ENCODE measurements around the gene XPOT.

The XPOT gene

DNA sequence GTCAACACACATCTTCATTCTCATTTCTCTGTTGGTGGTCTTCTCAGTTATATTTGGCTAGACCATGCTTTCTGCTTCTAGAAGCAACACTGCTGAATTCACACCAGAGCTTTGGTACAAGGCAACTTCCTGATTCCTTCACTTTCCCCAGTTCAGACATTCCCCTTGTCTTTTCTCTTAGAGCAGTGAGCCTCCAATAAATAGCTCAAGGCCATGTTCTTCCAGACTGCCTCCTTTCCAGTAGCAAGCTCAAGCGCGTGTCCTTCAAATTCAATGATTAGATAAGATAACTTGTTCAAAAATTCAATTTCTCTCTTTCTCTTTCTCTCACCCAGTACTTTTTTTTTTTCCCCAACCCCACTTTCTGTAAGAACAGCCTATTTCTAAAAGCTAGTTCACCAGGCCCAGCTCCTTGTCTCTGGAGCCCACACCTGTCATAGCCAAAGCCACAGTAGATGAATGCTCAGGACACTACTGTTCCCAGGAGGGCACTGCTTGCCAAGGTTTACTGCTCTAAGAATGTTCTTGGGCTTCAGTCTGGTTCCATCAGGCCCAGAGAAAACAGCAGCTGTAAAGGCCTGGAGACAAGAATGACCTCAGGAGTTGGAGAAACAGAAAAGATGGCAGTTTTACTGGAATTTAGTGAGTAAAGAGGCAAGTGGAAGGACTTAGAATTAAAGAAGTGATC is 65.4 kb downstream of the XPOT start:
- Mint-ChIP-seq H3K36me3 (peaks cover 13% of the 10 kb centered on the region), H3K27me3 (no peaks in the 10 kb centered on the region), H3K4me3 (no peak overlapping the region), H3K4me1 (ENCODE audit: low read depth) (no peaks in the 10 kb centered on the region), H3K27ac (no peak overlapping the region), H3K9me3 (ENCODE audit: low read depth) (no peaks in the 10 kb centered on the region)

DNA sequence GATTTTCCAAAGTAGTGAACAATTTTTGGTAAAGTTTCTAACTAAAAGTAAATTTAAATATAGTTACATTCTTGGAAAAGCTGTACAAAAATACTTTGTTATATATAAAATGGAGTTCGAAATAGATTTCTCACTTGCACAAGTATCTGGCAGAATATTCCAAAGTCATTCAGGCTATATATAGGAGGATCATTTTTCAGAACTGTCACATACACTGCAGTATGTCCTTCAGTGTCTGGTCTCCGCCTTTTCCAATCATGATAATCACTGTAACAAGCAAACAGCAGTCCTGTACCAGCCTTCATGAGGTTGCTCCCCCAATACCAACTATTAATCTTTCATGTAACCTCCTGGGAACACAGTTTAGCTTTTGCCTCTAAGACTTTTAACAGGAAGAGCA is 66.3 kb downstream of the XPOT start:
- no peaks in the 10 kb centered on the region for H3K4me1 Mint-ChIP-seq (ENCODE audit: low read depth)
- no peak overlapping the region for H3K4me3 Mint-ChIP-seq
- H3K36me3 Mint-ChIP-seq: peaks cover 15% of the 10 kb centered on the region
- no peaks in the 10 kb centered on the region for H3K27me3 Mint-ChIP-seq
- no peak overlapping the region for H3K27ac Mint-ChIP-seq
- no peaks in the 10 kb centered on the region for H3K9me3 Mint-ChIP-seq (ENCODE audit: low read depth)

DNA sequence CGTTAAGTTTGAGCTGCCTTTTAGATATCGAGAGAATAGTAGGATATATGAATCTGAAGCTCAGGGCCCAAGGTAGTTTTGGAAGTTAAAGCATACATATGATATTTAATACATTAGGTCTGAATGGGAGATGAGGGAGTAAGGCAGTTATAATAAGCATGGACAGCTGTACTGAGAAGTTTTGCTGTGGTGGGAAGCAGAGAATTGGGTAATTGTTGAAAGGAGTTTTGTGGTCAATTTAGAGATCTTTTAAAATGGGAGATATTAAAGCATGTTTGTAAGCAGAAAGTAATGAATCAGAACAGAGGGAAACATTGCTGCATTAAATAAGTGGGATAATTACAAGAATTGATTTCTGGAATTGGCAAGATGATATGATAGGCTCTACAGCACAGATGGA is 69.0 kb downstream of the XPOT start:
- no peaks in the 10 kb centered on the region for H3K9me3 Mint-ChIP-seq (ENCODE audit: low read depth)
- H3K36me3 Mint-ChIP-seq: peaks cover 22% of the 10 kb centered on the region
- no peak overlapping the region for H3K27ac Mint-ChIP-seq
- no peak overlapping the region for H3K4me3 Mint-ChIP-seq
- no peaks in the 10 kb centered on the region for H3K27me3 Mint-ChIP-seq
- H3K4me1 Mint-ChIP-seq (ENCODE audit: low read depth): no peaks in the 10 kb centered on the region

DNA sequence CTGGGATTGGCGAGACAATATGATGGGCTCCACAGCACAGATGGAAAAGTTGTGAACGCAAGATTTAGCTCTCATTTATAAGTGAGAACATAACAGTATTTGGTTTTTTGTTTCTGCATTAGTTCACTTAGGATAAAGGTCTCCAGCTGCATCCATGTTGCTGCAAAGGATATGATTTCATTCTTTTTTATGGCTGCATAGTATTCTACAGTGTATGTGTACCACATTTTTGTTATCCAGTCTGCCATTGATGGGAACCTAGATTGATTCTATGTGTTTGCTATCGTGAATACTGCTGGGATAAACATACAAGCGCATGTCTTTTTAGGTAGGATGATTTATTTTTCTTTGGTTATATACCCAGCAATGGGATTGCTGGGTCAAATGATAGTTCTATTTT is 71.3 kb downstream of the XPOT start:
- Mint-ChIP-seq H3K9me3 (ENCODE audit: low read depth) (no peaks in the 10 kb centered on the region), H3K4me3 (no peak overlapping the region), H3K27ac (no peak overlapping the region), H3K4me1 (ENCODE audit: low read depth) (no peaks in the 10 kb centered on the region), H3K36me3 (peaks cover 26% of the 10 kb centered on the region), H3K27me3 (no peaks in the 10 kb centered on the region)

DNA sequence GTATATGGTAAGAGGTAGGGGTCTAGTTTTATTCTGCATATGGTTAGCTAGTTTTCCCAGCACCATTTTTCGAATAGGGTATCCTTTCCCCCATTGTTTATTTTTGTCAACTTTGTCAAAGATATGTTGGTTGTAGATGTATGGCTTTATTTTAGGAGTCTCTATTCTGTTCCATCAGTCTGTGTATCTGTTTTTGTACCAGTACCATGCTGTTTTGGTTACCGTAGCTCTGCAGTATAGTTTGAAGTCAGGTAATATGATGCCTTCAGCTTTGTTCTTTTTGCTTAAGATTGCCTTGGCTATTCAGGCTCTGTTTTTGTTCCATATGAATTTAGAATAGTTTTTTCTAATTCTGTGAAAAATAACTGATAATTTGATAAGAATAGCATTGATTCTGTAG is 72.7 kb downstream of the XPOT start:
- no peaks in the 10 kb centered on the region for H3K9me3 Mint-ChIP-seq (ENCODE audit: low read depth)
- H3K4me3 Mint-ChIP-seq: no peak overlapping the region
- no peaks in the 10 kb centered on the region for H3K27me3 Mint-ChIP-seq
- peaks cover 21% of the 10 kb centered on the region for H3K36me3 Mint-ChIP-seq
- no peak overlapping the region for H3K27ac Mint-ChIP-seq
- H3K4me1 Mint-ChIP-seq (ENCODE audit: low read depth): no peaks in the 10 kb centered on the region

DNA sequence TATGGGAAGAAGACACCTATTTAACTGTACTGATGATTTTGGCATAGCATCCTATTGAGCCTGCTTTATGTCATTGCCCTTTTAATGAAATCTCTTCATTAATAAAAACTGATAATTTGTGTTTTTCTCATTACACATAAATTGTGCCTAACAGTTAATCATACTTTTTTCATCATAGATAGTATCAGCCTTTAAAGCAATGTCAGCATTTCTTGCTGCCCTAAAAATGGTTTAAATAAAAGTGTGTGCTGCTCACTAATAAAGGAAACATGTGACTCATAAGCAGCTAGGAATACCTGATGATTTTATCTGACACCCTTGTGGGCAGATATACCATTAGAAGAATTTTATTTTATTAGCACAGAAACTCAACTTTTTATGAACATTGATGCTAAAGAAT is 74.5 kb downstream of the XPOT start:
- H3K9me3 Mint-ChIP-seq (ENCODE audit: low read depth): no peaks in the 10 kb centered on the region
- peaks cover 25% of the 10 kb centered on the region for H3K36me3 Mint-ChIP-seq
- H3K27ac Mint-ChIP-seq: no peak overlapping the region
- no peaks in the 10 kb centered on the region for H3K27me3 Mint-ChIP-seq
- H3K4me1 Mint-ChIP-seq (ENCODE audit: low read depth): no peaks in the 10 kb centered on the region
- H3K4me3 Mint-ChIP-seq: no peak overlapping the region

DNA sequence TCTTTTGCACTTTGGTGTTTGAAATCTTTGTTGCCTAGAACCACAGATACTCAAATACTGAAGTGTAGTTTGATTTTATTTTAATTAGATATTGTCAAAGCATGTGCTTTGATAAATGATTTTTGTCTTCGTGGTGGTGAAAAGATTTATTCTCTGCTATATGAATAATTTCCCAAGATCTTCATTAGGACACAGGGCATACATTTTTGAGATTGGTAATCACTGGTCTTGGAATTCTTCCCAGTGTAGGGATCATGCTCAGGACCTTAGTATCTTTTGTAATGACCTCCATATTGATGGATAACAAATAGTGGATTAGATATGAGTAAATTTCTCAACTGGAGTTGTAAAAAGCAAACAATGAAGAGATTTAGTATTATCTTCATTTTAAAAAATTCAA is 76.0 kb downstream of the XPOT start:
- Mint-ChIP-seq H3K9me3 (ENCODE audit: low read depth) (no peaks in the 10 kb centered on the region), H3K4me3 (no peak overlapping the region), H3K36me3 (peaks cover 25% of the 10 kb centered on the region), H3K27ac (no peak overlapping the region), H3K27me3 (no peaks in the 10 kb centered on the region), H3K4me1 (ENCODE audit: low read depth) (no peaks in the 10 kb centered on the region)

DNA sequence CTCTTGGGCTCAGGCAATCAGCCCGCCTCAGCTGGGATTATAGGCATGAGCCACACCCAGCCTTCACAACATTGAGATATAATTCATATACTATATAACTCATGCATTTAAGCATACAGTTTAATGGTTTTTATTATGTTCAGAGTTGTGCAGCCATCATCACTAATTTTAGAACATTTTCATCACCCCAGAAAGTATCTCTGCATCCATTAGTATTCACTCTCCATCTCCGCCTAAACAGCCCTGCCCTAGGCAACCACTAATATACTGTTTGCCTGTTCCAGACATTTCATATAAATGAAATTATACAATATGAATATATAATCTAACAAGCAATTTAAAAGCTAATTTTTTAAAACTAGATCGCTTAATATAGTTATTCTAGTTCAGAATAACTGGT is 82.5 kb downstream of the XPOT start:
- no peaks in the 10 kb centered on the region for H3K27me3 Mint-ChIP-seq
- peaks cover 2% of the 10 kb centered on the region for H3K4me1 Mint-ChIP-seq (ENCODE audit: low read depth)
- no peak overlapping the region for H3K4me3 Mint-ChIP-seq
- H3K36me3 Mint-ChIP-seq: peaks cover 9% of the 10 kb centered on the region
- H3K27ac Mint-ChIP-seq: no peak overlapping the region
- H3K9me3 Mint-ChIP-seq (ENCODE audit: low read depth): no peaks in the 10 kb centered on the region

DNA sequence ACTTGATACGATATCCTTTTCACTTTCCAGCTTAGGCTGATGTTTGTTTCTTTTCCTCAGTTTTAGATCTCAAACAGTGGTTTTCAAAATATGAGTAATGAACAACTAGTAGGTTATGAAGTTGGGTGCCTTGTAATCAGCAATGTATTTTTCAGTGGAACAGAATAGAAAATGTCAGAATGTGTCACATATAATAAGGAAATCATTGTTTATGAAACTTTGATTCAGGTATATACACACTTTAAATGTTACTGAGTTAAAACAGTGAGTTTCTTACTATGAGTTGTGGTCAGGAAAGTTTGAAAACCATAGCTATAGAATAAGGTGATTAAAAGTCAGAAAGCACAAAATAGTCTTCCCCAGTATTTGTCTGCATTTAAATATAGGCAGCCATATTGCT is 87.5 kb downstream of the XPOT start:
- H3K27ac Mint-ChIP-seq: no peak overlapping the region
- H3K4me1 Mint-ChIP-seq (ENCODE audit: low read depth): peaks cover 13% of the 10 kb centered on the region
- H3K4me3 Mint-ChIP-seq: no peak overlapping the region
- peaks cover 7% of the 10 kb centered on the region for H3K36me3 Mint-ChIP-seq
- no peaks in the 10 kb centered on the region for H3K9me3 Mint-ChIP-seq (ENCODE audit: low read depth)
- no peaks in the 10 kb centered on the region for H3K27me3 Mint-ChIP-seq

DNA sequence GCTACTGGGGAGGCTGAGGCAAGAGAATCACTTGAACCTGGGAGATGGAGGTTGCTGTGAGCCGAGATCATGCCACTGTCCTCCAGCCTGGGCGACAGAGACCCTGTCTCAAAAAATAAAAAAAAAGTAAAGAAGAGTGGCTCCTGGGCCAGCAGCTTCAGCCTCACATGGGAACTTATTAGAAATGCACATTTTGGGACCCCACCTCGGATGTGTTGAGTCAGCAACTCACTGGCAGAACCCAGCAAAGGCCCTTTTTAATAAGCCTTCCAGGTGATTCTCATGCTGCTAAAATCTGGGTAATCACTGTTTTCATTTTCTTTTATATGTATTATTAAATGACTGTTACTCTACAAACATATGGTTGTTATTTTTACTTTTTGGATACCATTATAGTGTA is 89.3 kb downstream of the XPOT start:
- H3K27me3 Mint-ChIP-seq: no peaks in the 10 kb centered on the region
- H3K36me3 Mint-ChIP-seq: peaks cover 7% of the 10 kb centered on the region
- H3K4me3 Mint-ChIP-seq: no peak overlapping the region
- no peak overlapping the region for H3K27ac Mint-ChIP-seq
- H3K9me3 Mint-ChIP-seq (ENCODE audit: low read depth): no peaks in the 10 kb centered on the region
- peaks cover 13% of the 10 kb centered on the region for H3K4me1 Mint-ChIP-seq (ENCODE audit: low read depth)

DNA sequence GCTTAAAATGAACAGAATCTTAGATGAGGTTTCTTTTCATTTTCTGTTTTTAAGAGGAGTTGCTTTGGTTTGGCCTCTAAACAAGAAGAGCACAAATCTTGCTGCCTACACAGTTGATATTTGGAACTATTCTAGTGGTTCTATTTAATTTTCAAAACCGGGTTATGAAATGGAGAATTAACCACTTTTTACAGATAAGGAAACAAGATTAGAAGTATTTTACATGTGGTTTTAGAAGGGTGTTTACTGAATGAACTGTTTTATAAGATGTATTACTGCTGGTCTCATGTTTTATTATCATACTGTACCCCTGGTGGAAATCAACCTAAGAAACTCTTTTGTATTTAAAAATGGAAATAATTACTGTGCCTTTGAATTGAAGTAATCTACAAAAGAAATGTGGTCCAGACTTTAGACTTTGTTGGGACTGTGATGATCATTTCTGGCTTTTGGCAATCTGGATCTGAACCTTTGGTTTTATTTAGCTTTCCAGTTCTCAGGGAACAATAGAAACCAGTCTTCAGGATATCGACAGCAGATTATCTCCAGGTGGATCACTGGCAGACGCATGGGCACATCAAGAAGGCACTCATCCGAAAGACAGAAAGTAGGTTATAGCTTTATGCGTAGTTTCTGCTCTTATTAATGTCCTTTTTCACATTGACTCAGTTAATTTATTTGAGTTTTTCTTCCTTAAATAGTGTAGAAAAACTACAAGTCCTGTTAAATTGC is 91.0 kb downstream of the XPOT start:
- peaks cover 11% of the 10 kb centered on the region for H3K4me1 Mint-ChIP-seq (ENCODE audit: low read depth)
- H3K36me3 Mint-ChIP-seq: peaks cover 9% of the 10 kb centered on the region
- H3K27ac Mint-ChIP-seq: peak overlapping the region; percentile 28
- no peaks in the 10 kb centered on the region for H3K9me3 Mint-ChIP-seq (ENCODE audit: low read depth)
- no peak overlapping the region for H3K4me3 Mint-ChIP-seq
- no peaks in the 10 kb centered on the region for H3K27me3 Mint-ChIP-seq

DNA sequence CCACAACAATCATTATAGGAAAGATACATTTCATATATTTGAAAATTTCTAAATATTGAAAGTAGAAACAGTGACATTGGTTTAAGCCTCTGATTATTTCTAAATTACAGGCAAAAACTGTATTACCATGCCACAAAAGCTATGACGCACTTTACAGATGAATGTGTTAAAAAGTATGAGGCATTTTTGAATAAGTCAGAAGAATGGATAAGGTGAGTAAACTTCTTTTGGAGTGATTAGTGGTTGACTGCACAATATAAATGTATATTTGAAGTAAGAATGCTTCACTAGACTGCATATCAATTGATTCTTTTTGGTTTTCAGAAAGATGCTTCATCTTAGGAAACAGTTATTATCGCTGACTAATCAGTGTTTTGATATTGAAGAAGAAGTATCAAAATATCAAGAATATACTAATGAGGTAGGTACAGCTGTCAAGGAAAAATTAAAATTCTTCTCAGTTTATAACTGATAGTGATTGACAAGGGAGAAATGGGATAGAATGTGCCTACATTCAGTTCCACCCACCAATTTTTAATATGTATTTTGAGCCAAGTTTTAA is 92.7 kb downstream of the XPOT start:
- no peak overlapping the region for H3K27ac Mint-ChIP-seq
- no peaks in the 10 kb centered on the region for H3K27me3 Mint-ChIP-seq
- peaks cover 10% of the 10 kb centered on the region for H3K36me3 Mint-ChIP-seq
- H3K4me3 Mint-ChIP-seq: no peak overlapping the region
- peaks cover 11% of the 10 kb centered on the region for H3K4me1 Mint-ChIP-seq (ENCODE audit: low read depth)
- no peaks in the 10 kb centered on the region for H3K9me3 Mint-ChIP-seq (ENCODE audit: low read depth)

DNA sequence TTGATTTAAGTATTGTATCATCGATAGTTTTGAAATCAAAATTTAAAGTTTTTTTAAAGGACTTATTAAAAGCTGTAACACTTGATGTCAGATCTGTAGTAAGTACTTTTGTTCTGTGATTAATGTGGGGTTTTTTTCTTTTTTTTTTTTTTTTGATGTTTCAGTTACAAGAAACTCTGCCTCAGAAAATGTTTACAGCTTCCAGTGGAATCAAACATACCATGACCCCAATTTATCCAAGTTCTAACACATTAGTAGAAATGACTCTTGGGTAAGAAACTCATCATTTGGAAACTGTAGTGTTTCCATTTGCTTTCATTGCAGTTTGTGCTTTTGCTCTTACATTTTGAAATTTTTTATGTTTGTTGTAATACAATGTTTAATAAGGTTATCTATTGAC is 93.3 kb downstream of the XPOT start:
- Mint-ChIP-seq H3K27me3 (no peaks in the 10 kb centered on the region), H3K27ac (no peak overlapping the region), H3K4me3 (no peak overlapping the region), H3K36me3 (peaks cover 9% of the 10 kb centered on the region), H3K9me3 (ENCODE audit: low read depth) (no peaks in the 10 kb centered on the region), H3K4me1 (ENCODE audit: low read depth) (peaks cover 11% of the 10 kb centered on the region)

DNA sequence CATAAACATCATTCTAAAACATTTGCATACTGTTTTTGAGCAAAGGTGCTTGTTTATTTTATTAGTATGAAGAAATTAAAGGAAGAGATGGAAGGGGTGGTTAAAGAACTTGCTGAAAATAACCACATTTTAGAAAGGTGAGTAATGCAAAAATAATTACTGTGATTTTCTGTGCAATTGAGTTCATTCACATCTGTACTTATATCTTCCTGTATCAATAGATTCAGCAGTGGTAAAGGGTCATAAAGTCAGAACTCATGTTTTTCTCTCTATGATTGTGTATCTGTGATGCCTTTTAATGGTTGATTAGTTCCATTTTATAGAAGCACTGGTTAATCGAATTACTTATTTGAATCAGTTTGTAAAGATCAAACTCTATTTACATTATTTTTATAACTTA is 93.7 kb downstream of the XPOT start:
- no peak overlapping the region for H3K4me3 Mint-ChIP-seq
- peaks cover 11% of the 10 kb centered on the region for H3K4me1 Mint-ChIP-seq (ENCODE audit: low read depth)
- no peaks in the 10 kb centered on the region for H3K9me3 Mint-ChIP-seq (ENCODE audit: low read depth)
- H3K36me3 Mint-ChIP-seq: peaks cover 11% of the 10 kb centered on the region
- no peaks in the 10 kb centered on the region for H3K27me3 Mint-ChIP-seq
- H3K27ac Mint-ChIP-seq: no peak overlapping the region

DNA sequence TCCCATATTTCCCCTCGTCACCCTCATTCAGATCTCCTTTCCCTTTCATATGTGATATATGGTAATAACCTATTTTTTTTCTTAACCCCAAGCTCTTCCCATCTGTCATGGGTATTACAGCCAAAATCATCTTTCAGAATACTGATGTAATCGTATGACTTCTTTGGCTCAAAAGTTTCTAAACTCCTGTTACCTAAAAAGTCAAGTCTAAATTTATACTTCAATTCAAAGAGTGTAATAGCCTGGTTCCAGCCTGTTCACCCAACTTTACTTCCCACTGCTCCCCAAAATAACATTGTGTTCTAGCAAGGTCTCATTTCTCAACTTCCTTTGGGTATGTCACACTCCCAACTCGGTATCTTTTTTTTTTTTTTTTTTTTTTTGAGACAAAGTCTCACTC is 96.2 kb downstream of the XPOT start:
- H3K4me3 Mint-ChIP-seq: no peak overlapping the region
- H3K27ac Mint-ChIP-seq: no peak overlapping the region
- H3K9me3 Mint-ChIP-seq (ENCODE audit: low read depth): no peaks in the 10 kb centered on the region
- no peaks in the 10 kb centered on the region for H3K27me3 Mint-ChIP-seq
- peaks cover 1% of the 10 kb centered on the region for H3K4me1 Mint-ChIP-seq (ENCODE audit: low read depth)
- H3K36me3 Mint-ChIP-seq: peaks cover 9% of the 10 kb centered on the region

Data from activated naive CD8-positive, alpha-beta T cell (primary cell).